HK-2 (cell line): Measurements from ENCODE around the gene KIAA0825.
"Not testable (repeated sequence)": the region's sequence is repeated elsewhere in the genome, so short reads cannot be mapped to it uniquely, and the experiment has no call there.

Experiments
- DNase-seq: peaks from one replicate; pipeline ENCODE4 v3.0.0-alpha.2; 2018; ENCODE audit not compliant: unreplicated experiment

KIAA0825 gene

GRCh38 chr5:94362857-94363256 is 255.5 kb downstream of the KIAA0825 start:
- DNase-seq, result no peak

DNA sequence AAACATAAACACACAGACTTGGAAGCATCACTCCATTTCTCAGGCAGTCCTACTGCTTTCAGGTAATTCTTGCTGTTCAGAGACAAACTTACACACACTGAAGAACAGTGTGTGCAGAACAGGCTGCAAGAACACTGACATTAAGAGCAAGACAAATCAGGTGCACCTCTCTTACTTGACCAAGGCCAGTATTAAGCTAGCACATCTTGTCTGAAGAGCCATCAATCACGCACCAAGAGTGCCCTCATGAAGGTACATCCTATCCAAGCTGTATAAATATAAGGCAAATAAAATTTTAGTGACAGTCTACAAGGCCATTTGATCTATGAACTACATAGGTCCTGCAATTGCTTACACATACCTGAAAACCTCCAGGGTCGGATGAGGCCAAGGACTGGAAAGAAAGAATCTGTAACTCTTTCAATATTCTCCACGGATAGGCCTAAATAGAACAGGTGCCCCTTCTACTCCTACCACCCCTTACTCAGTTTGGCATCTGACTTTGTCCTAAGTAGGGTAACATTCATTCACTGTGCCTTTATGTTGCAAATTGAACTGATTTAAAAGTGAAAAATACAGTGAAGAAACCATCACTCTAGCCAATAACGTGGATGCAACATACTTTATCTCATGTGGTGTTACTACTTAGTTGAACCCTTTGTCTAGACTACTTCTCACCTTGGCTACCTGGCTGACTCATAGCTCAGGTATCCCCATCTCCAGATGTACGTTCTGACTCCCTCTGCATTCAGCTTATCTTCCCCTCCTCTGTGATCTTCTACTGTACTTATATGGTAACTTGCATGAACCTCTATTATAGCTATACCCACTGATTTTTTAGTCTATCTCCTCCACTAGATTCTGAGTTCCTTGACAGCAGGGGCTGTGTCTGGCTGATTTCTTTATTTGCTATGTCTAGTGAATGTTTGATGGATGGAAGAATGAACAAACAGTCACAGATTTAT is 256.3 kb downstream of the KIAA0825 start:
- no peak for DNase-seq

DNA sequence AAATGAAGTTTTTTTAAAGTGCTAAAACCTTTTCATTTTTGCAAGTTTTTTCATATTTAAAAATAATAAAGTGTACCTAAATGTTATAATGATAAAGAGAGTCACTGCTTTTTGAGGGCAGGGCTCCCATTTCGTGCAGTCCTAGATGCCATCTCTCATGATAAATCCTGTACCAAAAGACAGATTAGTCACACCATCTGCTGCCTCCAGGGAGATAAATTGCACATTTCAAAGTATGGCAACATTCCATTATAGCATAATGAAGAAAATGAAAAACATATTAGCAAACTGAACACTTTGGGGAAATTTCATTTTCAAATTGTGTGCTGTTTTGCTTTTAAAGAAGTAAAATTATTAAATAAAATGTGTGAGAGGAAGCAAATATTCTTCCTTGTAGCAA is 257.2 kb downstream of the KIAA0825 start:
- DNase-seq, result no peak

- DNase-seq, result no peak
Observed at GRCh38 chr5:94360382-94361130, 257.8 kb downstream of the KIAA0825 start.

- no peak for DNase-seq
Observed at GRCh38 chr5:94359880-94360279, 258.5 kb downstream of the KIAA0825 start.

GRCh38 chr5:94355811-94356210 is 262.6 kb downstream of the KIAA0825 start:
- no peak for DNase-seq

- not testable (repeated sequence) for DNase-seq
Observed at GRCh38 chr5:94354837-94355485, 263.4 kb downstream of the KIAA0825 start.

GRCh38 chr5:94353605-94354004 is 264.8 kb downstream of the KIAA0825 start:
- DNase-seq, result no peak

DNA sequence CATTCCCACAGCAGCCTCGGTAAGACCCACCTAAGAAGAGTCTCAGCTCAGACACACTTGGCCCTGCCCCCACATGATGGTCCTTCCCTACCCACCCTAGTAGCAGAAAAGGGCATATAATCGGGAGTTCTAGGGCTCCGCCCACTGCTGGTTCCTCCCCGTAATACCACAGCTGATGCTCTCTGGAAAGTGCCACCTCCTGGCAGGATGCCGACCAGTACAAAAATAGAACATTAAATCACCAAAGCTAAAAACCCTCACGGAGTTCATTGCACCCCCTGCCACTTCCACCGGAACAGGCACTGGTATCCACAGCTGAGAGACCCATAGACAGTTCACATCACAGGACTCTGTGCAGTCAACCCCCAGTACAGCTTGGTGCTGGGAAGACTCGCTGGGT is 271.3 kb downstream of the KIAA0825 start:
- DNase-seq, result no peak

DNA sequence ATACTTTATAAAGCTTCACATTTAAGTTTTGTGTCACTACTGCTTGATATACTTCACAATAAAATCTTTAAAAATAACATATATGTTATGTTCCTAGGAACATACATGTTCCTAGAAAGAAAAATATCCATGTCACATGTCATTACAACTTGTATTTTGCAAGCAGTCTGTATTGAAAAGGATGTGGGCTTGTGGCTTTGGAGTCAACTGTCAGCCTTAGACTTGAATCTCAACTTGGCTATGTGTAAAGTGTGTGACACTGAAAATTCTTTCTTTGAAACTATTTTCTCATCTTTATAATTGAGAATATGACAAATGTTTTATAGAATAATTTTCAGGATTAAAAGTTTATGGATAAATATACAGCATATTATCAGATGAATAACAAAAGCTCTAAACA is 273.1 kb downstream of the KIAA0825 start:
- no peak for DNase-seq

DNA sequence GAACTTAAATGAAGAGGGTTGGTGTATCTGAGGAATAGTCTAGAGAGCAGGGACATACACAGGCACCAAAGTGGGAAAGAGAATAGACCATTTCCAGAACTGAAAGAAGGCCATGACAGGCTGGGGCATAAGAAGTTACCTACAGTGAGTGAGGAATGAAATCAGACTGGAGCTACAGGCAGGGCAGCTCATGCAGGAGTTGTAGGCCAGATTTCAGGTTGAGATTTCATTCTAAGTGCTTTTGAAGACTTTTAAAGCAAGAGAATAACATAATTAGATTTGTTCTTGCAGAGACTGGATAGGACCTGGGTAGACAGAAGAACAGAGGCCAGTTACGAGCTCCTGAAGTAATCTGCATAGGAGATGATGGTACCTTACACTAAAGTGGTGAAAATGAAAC is 280.8 kb downstream of the KIAA0825 start:
- no peak for DNase-seq

GRCh38 chr5:94335936-94336335 is 282.5 kb downstream of the KIAA0825 start:
- DNase-seq, result no peak

- no peak for DNase-seq
Observed at GRCh38 chr5:94329115-94329514, 289.3 kb downstream of the KIAA0825 start.

GRCh38 chr5:94326586-94326985 is 291.8 kb downstream of the KIAA0825 start:
- no peak for DNase-seq

DNA sequence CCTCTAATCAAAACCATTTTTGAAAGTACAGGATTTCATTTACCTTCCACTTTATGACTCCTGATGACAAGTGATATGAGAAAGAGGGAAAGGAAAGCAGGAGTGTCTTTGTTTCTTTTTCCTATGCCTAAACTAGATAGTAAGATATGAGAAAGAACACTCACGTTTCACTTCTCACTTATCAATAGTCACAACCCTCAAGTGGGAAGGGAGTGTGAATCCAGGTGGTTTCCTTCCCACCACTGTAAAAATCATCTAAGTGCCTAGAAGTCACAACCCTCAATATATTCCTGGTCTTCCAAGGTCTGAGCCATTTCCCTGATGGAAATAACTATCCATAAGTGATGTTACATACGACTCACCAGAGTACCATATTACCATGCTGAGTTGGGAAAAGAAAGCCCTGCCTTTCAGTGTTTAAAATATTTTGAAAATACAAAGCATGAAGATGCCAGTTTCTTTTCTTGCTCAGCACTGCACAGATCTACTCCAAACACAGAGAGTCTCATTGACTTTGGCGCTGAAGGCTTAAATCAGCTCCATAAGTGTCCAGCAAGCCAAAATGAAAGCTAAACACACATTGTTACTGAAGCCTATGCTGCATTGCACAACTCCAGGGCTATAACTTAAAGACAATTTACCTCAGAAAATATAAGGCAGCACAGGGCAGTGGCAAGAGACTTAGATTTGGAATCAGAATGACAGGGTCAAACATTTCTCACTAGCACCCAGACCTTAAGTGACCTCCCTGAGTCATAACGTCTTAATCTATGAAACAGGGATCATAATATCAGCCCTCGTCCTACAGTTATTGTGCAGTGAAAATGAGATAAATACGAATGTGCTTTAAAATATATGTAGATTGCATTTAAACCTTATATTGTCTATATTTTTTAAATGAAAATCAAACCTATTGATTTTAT is 301.2 kb downstream of the KIAA0825 start:
- DNase-seq, result no peak

GRCh38 chr5:94314460-94315131 is 303.8 kb downstream of the KIAA0825 start:
- DNase-seq, result no peak

DNA sequence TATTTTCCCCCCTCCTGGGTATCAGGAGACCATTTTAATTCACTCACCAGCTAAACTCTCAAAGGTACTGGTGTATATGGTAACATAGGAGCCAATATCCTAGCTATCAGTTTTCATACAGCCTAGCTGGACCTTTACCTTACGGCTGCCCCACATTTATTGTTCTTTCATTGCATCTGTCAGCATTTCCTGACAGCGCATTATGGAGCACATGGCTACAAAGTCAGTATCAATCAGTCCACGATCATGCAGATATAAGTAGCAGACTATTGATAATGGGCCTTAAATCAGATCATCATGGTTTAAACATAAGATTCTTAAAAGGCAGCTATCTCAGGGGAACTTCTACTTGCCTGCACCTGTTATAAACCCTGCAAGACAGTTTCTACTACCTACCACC is 304.7 kb downstream of the KIAA0825 start:
- DNase-seq, result no peak

GRCh38 chr5:94313188-94313587 is 305.2 kb downstream of the KIAA0825 start:
- no peak for DNase-seq

GRCh38 chr5:94312298-94312697 is 306.1 kb downstream of the KIAA0825 start:
- DNase-seq, result no peak

DNA sequence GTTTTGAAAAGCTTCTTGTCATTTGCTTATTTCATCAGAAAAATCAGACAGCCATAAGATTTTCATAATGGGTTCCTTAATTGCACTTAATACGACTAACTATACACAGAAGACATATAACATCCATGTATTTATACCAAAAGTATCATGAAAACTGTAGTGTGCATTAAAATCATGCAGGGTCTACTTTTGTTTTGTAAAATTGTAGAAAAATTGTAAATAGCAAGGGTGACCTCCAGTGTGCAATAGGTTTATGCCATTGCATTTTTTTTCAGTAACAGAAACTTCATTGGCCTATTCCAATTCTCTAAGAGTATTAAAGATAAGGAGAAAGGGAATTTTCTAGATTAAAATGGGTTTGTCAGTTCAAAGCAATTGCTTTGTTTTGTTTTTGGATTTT is 307.6 kb downstream of the KIAA0825 start:
- no peak for DNase-seq

- no peak for DNase-seq
Observed at GRCh38 chr5:94309141-94309540, 309.3 kb downstream of the KIAA0825 start.
